Pancreas (tissue), 10 donors: ENCODE results near the gene ADAM23. TPM values are rescaled to one million over a fixed set of nuclear protein-coding genes. Genes with fewer than 3 reads are reported as not detected.
"Not testable (repeated sequence)": the region's sequence is repeated elsewhere in the genome, so short reads cannot be mapped to it uniquely, and the experiment has no call there.

Experiments used
- ATAC-seq, 4 donors: fragments of 200-7000 bp; cut with Tn5 transposase; one replicate each; pipeline versions ENCODE4 v1.8.0 to v1.9.1; 2020; ENCODE audit warnings: mild to moderate bottlenecking in 4 of 4, moderate library complexity in 4 of 4
- DNase-seq, 6 donors: peaks; one replicate each; pipeline ENCODE4 v3.0.0-alpha.2; 2020
- FAIRE-seq: peaks from 2 replicates; lab custom pipeline; 2012; peaks lifted over from hg19 to GRCh38; lab: Jason Lieb, UNC
- H3K27ac ChIP-seq, 4 donors: fragments of 200-600 bp; sonication (generic); 1 replicate in 3 of 4; 2 replicates in 1 of 4; pipeline versions ENCODE4 v1.5.0 to v1.8.0; 2020
- H3K27me3 ChIP-seq, 4 donors: fragments of 200-600 bp; one replicate each; pipeline ENCODE4 v1.8.0; 2021
- H3K36me3 ChIP-seq, 3 donors: fragments of 200-600 bp; sonication (generic) in 1 of 3; one replicate each; pipeline versions ENCODE4 v1.5.0 to v1.8.0; 2020 to 2021
- H3K4me1 ChIP-seq, 3 donors: fragments of 200-600 bp; one replicate each; pipeline ENCODE4 v1.8.0; 2021
- H3K4me3 ChIP-seq, 4 donors: fragments of 200-600 bp; sonication (generic) in 2 of 4; one replicate each; pipeline versions ENCODE4 v1.5.0 to v1.8.0; 2020 to 2021
- H3K9me3 ChIP-seq, 4 donors: fragments of 200-600 bp; one replicate each; pipeline ENCODE4 v1.8.0; 2021
- CTCF ChIP-seq, 4 donors: fragments of 200-600 bp; sonication (generic) in 3 of 4; IDR thresholded peaks; one replicate each; pipeline versions ENCODE4 v1.5.0 to v1.8.0; 2021; ENCODE audit warnings: antibody characterized with exemption in 4 of 4
- WGBS, 2 donors: extraction: QIAGEN DNeasy Blood & Tissue Kit; methylation state at CpG; one replicate each; pipeline ENCODE4 v1.1.7; 2013; 5-methylcytosine and 5-hydroxymethylcytosine counted together
- intact Hi-C, 3 donors: fragments of 100-400 bp; cut with DNase I; formaldehyde crosslinking; loops; one replicate each; pipeline versions ENCODE4 v1.11.1 to v1.14.2; 2022
- polyA plus RNA-seq, 2 donors: library from polyadenylated mRNA; stranded (reverse); fragments of 200-250 nt; gene quantifications; one replicate each; pipeline ENCODE4 v1.2.3, GENCODE V29; 2013
- total RNA-seq, 6 donors: library from RNA; stranded (reverse); fragmentation: NEBNext Ultra II Directional in 4 of 6; extraction: Animal tissue kit (Norgen Biotek cat#: 25700) in 4 of 6; gene quantifications; one replicate each; pipeline versions ENCODE4 v1.2.1 to v1.2.4, GENCODE V29; 2021 to 2023
- donor health status: healthy with polysubstance abuse.
- donor health status: DM: no; HTN: no; CAD: no; lungs with moderate emphysema.
- donor health status: DM: no; HTN: no; CAD: no.
- donor health status: control.
- donor health status: control.
- donor health status: Bipolar disorder and iron deficiency.
- donor health status: DM: yes; HTN: yes; CAD: no.
- donor health status: DM: no; HTN: no; CAD: no.
- donor health status: DM: no; HTN: no; CAD: no.
- donor health status: DM: yes; HTN: yes; CAD: no.

The ADAM23 gene
- under 1 TPM; 0.23 to 0.92 (median 0.62) TPM for total RNA-seq
- under 1 TPM; 0.11 to 0.54 TPM for polyA plus RNA-seq

GRCh38 chr2:206442833-206443734 is at the start of gene ADAM23:
TSS of gene ADAM23 (plus strand) at chr2:206443532. CDS start at chr2:206443867, 335 bp downstream.
- DNase-seq (peak in 5 of 6 donors; percentile 9 to 71 (median 26)), ATAC-seq (peak in 3 of 4 donors; percentile 72 to 76 (median 73)), FAIRE-seq (no peak)
- Histone ChIP-seq H3K27me3 (peaks cover 0 to 12% (median 0%) of the 10 kb centered on the region in 4 donors), H3K36me3 (no peaks in the 10 kb centered on the region), H3K9me3 (no peaks in the 10 kb centered on the region), H3K27ac (no peak within 1 kb of the TSS), H3K4me1 (peaks cover 0 to 4% (median 0%) of the 10 kb centered on the region in 3 donors), H3K4me3 (peak within 1 kb of the TSS; percentile 1 to 43 (median 24))
- 1% methylated on average over 66 to 81 of the region's 81 CpGs for WGBS, 2 donors
- intact Hi-C loops: no loop called here
- TF ChIP-seq CTCF (IDR thresholded peaks at IDR 0.05): no peak

GRCh38 chr2:206396211-206396610 is 47.1 kb upstream of the ADAM23 start:
- H3K4me1 ChIP-seq: no peaks in the 10 kb centered on the region
- H3K36me3 ChIP-seq: no peaks in the 10 kb centered on the region
- no peaks in the 10 kb centered on the region for H3K9me3 ChIP-seq
- no peak for ATAC-seq
- no peak for TF ChIP-seq CTCF (IDR thresholded peaks at IDR 0.05)
- 47 to 57% methylated on average over 7 of the region's 7 CpGs for WGBS, 2 donors
- intact Hi-C loops: no loop called here
- H3K27ac ChIP-seq: no peak overlapping the region
- H3K27me3 ChIP-seq: no peaks in the 10 kb centered on the region
- no peak for FAIRE-seq
- no peak for DNase-seq
- no peak overlapping the region for H3K4me3 ChIP-seq

- H3K4me3 ChIP-seq, DNase-seq, H3K4me1 ChIP-seq, intact Hi-C loops, H3K9me3 ChIP-seq, ATAC-seq, H3K36me3 ChIP-seq, H3K27me3 ChIP-seq, FAIRE-seq, H3K27ac ChIP-seq: not testable (repeated sequence)
- WGBS, 2 donors: 56 to 57% methylated on average over 6 of the region's 6 CpGs
Measured at GRCh38 chr2:206402956-206403569, 40.3 kb upstream of the ADAM23 start.

GRCh38 chr2:206408323-206409320 is 34.7 kb upstream of the ADAM23 start:
- 74 to 80% methylated on average over 11 of the region's 11 CpGs for WGBS, 2 donors
- Histone ChIP-seq H3K4me3 (no peak overlapping the region), H3K27me3 (no peaks in the 10 kb centered on the region), H3K9me3 (no peaks in the 10 kb centered on the region), H3K27ac (no peak overlapping the region), H3K36me3 (no peaks in the 10 kb centered on the region), H3K4me1 (no peaks in the 10 kb centered on the region)
- TF ChIP-seq CTCF (IDR thresholded peaks at IDR 0.05): no peak
- ATAC-seq (no peak), FAIRE-seq (no peak), DNase-seq (no peak)
- intact Hi-C loops: no loop called here

- DNase-seq (no peak), ATAC-seq (no peak), FAIRE-seq (no peak)
- intact Hi-C loops: no loop called here
- Histone ChIP-seq H3K27ac (no peak overlapping the region), H3K36me3 (no peaks in the 10 kb centered on the region), H3K4me3 (no peak overlapping the region), H3K27me3 (no peaks in the 10 kb centered on the region), H3K9me3 (no peaks in the 10 kb centered on the region), H3K4me1 (no peaks in the 10 kb centered on the region)
- no peak for TF ChIP-seq CTCF (IDR thresholded peaks at IDR 0.05)
- WGBS, 2 donors: 92 to 93% methylated on average over 26 of the region's 26 CpGs
Measured at GRCh38 chr2:206410714-206411113, 32.6 kb upstream of the ADAM23 start.
